GM21447 (cell line): ENCODE measurements around the gene PHF24.
A peak's percentile ranks its signal among the peaks of the same experiment; 100 is the strongest.

Experiments
- ATAC-seq: cut with Tn5 transposase; IDR thresholded peaks from one replicate; pipeline ENCODE4 v1.9.1; 2021; ENCODE audit not compliant: unreplicated experiment

PHF24 gene

DNA sequence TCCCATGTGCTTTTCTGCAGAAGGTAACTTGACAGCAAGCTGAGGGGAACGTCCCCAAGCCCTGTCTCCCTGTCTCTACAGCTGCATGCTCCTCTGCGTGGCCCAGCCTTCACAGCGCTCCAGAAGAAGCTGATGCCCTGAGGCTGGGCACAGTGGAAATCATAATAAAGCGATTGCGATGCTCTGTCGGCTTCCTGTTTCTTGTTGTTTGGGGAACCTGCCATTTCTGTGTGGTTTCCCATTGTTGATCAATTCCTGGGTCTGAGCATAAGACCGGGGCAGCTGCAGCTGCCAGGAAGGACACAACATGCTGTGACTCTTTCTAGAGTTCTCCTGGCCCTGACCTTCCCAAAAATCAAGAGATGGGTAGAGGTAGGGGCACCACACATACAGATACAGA lies 24.3 kb downstream of the PHF24 start:
- no peak for ATAC-seq

DNA sequence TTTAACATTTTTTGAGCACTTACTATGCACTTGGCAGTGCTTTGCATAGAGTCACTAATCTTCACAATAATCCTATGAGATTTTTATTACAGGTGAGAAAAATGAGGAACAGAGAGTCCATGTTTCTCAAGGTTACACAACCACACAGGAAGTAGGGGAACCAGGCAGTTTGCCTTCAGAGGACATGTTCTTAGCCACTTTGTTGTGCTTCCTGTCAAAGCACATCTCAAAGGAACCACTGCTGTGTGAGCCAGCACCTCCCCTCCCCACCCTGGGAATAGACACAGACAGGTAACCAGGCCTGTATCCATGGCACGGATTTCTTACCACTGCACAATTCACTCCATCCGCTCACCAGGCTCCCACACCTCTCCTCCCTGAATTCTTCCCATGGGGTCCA lies 25.1 kb downstream of the PHF24 start:
- ATAC-seq, result peak; percentile 55

DNA sequence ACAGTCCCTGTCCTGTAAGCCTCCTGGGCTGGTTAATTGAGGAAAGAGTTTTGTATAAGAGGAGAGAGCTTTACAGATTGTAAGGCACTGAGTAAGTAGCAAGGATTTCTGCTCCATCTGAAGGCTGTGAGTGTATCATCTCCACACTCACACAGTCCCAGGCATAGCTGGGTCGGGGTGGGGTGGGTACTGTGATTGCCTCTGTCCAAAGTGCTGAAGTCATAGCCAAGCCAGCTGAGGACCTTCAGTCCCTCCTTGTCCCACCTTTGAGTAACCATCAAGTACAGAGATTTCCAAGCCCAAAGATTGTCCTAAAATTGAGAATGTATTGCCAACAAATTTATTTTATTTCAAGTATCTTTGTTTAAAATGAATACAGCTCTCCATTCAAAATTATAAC lies 26.0 kb downstream of the PHF24 start:
- no peak for ATAC-seq

DNA sequence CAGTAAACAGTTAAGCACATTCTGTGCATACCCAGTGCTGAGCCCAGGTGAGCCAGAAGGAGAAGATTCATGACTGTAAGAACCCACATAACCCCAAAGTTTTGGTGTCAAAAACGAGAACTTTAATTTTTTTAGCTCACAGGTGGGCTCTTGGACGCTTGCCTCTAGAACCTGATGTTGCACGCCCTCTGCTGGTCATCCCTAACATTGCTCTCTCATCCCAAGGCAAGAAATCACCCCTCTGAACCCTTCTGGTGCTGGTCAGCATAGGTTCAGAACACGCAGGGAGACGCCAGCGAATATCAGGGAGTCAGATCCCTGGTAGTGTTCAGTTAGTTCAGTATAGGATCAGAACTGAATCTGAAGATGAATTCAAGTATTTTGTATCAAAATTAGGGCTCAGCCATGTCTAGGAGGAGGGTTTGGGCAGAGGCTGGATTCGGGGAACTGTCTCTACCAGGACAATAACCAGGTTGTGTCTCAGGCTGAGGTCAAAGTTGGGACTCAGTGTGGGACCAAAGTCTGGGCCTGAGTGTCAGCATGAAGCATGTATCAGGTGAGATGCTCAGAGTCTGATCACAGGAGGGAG lies 27.3 kb downstream of the PHF24 start:
- no peak for ATAC-seq

DNA sequence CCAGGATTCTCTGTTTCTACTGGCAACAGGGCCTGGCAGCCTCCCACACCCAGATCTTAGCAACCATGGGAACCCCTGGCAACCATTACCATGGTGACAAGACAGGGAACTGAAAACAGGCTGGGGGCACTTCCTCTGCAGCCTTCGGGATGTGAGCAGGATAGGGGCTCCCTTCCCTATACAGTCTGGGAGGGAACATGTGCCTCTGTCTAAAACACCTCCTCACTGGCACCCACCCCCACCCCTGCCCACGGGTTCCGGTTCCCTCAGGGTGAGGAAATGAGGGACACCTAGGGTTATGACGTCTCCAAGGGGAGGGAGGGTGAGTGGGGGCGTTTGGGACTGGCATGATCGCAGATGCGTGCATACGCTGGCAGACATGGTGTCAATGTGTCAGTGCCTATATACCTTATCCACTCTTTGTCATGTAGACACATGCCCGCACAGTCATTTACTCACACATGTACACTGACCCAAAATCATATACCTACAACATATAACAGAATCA lies 28.5 kb downstream of the PHF24 start:
- ATAC-seq, result no peak

DNA sequence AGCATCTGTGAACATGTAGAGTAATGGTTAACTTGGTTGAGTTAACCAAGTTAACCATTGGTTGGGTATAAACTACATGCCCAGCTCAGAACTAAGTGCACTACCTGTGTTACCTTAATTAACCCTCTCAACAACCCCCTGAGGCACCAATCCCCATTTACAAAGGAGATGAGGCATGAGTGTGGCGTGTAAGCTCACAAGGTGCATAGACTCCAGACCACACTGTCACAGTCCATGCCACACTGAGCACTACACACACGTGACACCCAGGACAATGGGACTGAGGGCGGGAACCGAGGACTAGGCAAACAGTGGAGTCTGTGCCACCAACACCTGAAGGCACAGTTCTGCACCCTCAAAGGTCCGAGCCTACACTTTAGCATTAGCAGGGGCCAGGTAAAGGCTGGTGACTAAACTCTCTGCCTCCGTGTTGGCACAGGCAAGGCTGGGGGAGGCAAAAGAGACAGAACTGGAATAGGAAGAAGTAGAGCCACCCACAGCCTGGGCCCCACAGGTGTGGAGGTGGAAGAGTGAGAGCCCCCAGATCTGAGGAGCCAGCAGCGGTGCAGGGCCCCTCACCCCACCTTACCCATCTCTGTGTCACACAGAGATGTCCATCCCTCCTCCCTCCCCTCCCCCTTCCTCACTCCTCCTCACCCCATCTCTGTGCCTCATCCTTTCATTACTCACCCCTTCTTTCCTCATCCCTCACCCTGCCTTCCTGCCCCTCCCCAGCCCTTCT lies 29.2 kb downstream of the PHF24 start:
- no peak for ATAC-seq

DNA sequence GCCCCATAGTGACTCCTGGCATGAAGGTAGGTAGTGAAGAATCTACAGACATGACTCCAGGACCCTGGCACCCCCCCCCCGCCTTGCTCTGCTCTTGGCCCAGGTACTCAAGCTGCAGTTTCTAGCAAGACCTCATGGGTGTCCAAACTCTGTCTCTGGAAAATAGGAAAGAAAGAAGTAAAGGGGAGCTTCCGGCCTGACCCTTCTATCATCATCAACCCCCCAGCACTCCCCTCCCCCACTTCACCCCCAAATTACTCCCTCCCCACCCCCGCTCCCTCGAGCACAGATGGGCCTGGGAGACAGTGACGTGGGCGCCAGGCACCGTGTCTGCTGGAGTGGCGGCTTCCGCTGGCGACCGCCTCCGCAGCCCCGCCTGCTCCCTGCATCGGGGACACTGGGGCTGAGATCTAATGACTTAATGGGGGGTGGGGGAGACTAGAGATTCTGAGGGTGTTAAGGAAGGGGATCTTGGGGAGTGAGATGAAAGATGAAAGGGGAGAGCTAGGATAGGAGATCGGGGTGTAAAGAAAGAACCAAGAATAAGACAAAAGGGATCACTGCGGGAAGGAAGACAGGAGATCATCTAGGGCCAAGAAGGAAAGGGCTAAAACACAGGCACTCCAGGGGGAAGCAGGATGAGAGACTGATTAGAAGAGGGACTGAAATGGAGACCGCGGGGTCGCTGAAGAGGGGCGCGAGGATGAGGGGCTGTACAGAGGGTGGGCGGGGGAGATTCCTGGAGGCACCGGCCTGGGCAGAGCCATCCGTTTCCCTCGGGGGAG lies 30.3 kb downstream of the PHF24 start:
- no peak for ATAC-seq

DNA sequence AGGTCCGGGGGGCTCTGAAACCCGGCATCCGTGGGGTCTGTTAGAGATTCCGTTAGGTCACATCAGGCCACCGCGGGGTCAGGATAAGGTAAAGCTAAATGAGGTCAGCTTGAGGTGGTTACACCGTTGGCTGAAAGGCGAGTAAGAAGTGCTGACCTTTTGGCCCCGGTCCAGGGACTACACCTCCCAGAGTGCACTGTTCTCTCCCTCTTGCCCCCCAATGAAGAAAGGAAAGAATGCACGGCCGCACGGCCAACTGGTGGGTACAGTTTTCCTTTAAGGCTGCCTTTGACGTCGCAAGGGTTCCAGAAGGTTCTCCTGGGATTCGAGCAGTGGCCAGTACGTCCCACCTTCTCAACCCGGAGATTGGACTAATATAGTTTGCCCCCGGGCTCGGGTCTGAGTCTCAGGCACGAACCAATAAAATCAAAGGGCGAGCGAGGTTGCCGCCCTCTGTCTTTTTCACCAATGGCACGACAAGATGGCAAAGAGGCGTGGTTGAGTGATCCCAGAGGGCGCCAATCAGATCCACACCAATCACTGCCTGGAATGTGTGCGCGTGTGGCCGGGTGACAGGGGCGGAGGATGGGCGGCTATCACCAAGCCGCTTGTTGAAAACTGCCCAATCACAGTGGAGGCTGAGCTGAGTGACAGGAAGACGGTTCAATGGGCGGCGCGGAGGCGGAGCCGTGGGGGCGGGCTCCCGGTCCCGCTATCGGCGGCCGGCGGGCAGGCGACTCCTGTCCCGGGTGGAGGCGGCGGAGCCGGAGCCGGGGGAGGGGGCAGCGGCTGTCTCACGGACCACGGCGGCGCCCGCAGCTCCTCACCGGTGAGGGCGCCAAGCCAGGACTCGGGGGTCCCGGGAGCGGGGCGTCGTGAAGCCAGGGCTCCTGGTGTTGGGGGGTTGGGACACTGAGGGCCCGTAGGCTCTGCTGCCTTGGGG lies 31.2 kb downstream of the PHF24 start, which contains the start of gene DNAJB5:
Gene DNAJB5 (plus strand): TSS at position 743 of the 943 bp plus-strand sequence. CDS start 886 bp downstream, outside the sequence.
- peak; percentile 88 for ATAC-seq

DNA sequence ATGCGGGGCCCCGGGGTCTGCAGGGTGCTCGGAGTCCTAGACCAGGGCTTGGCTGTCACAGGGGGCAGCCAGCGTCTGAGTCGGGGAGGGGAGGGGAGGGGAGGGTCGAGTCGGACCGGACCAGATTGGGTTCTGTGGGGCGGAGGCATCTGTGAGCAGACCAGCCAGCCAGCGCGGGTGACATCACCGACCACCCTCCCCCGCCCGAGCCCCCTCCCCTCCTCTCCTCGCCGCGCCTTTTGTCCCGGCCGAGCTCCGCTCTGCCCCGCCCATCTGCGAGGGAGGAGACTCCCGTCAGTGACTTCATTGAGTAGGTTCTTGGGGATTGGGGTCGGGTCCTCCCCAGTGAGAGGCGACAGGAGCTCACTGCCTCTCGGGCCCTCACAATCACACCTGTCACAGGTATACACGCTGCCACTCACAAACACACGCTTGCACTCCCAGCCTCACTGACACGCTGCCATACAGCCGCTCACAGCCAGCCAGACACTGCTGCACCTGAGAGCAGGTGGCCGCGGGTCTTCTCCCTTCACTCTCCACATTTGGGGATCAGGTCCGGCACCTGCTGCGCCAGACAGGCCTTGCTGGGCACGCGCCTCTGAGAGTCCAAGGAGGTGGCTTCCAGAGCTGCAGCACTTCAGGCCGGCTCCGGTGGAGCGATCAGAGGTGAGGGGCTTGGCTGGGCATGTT lies 32.0 kb downstream of the PHF24 start:
- ATAC-seq, result no peak

DNA sequence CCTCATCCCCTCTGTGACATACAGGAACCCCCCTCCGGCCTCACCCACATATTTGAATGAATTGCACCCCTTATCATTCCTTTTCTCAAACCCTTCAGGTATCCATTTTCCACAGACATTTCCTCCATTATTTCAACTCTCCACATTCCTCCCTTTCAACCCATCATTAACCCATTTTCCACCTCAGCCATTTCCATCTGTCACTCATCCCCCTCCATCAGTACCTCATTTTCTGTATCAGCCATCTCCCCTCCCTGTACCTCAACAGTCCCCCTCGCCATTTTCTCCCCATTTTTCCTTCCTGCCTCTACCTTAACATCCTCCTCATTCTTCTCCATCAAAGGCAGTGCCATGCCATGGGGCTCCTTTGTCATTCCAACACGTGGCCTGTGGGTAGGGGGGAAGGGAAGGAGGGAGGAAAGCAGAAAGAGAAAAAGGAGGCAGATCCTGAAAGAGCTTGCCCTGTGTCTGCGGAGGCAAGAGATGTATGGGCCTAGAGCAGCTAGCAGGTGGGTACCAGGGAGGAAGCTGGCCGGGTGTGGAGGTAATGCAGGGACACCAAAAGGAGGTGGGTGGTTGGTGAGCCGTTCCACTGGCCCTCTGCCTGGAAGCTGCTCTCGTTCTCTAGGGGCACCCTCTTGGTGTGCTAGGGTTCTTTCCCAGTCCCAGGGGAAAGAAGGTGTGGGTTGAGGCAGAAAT lies 33.0 kb downstream of the PHF24 start:
- no peak for ATAC-seq

DNA sequence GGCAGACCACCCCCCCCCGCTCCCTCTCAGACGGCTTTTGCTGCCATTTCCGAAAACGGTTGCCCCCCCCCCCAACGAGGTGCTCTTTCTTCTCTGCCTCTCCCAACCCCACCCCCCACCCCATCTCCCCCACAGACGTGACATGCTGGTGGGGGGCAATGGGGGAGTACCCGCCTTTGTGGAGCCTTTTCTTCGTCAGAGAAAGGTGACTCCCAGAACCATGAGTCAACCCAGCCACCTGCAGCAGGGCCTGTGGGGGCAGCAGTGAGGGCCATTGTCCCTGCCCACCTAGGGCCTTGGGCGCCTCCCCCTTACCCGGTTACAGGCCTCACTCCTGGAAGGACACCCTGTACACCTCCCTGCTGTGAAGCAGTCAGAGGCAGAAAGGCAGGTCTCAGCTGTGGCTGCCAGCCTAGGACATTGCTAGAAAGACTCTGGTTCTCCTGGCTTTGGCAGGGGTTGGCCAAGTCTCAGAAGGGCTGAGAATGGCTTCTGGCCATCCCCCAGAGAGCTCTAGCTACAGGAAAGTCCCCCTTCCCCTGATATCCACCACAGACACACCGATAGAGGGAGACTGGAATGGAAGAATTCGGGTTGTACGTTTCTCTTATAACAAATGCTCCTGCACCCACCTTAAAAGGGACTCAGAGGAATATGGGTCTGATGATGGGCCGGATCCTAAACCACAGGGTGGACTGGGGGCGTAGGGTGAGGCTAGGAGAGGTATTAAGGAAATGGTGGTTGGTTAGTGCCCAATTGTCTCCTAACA lies 33.7 kb downstream of the PHF24 start:
- no peak for ATAC-seq

DNA sequence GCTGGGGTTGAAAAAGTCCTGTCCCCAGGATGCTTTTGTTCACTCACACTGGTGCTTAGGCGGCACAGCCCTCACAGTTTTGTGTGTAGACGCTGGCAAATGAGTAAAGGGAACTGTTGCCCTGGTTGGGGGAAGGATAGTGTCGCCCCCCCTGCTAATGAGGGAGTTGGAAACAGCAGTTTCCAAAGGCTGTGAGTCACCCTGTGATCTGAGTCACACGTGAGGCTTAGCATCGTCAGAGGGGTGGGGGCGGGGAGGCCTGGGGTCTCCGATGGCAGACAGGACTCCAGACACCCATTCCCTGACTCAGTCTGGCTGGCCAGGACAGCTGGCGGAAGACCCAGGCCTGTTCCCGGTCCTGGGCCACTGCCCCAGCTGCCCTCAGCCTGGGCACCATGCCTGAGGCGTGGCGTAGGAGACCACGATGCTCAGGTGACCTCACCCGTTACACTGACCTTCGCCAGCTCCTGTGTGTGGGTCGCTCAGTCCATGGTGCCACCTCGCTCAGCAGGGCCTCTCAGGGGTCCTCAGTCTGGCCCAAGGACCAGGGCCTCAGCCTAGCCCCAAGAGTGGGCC lies 34.4 kb downstream of the PHF24 start:
- ATAC-seq, result no peak

DNA sequence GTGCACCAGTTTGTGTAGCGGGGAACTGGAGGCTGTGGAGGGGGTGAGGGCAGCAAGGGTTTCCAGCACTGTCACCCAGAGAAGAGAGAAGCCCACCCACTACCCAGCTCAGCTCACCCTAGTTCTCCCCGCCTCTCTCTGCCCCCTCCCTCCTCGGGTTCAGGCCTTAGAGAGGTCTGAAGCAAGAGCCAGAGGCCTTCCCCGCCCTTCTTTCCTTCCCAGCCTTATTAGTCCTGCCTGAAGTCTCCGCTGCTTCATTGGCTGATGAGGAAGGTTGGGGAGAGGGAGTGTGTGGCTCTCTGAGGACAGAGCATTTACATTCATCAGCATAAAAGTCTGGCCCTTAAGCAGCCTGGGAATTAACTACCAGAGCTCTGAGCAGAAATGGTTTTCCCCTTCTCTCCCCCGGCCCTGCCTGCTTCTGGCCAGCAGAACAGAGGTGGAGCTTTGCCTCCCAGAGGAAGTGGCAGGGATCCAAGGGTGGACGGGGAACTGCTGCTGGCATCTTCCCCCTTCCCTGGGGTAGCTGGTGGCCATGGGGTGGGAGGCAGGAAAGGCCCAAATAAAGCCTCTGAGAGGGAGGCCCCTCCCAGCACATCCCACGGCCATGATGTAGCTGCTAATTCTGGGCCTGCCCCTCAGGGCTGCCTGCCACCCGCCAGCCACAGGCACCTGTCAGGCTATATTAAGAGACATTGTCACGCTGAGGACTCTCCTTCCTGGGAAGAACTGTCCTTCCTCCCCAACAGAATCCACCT lies 35.6 kb downstream of the PHF24 start:
- ATAC-seq, result no peak

DNA sequence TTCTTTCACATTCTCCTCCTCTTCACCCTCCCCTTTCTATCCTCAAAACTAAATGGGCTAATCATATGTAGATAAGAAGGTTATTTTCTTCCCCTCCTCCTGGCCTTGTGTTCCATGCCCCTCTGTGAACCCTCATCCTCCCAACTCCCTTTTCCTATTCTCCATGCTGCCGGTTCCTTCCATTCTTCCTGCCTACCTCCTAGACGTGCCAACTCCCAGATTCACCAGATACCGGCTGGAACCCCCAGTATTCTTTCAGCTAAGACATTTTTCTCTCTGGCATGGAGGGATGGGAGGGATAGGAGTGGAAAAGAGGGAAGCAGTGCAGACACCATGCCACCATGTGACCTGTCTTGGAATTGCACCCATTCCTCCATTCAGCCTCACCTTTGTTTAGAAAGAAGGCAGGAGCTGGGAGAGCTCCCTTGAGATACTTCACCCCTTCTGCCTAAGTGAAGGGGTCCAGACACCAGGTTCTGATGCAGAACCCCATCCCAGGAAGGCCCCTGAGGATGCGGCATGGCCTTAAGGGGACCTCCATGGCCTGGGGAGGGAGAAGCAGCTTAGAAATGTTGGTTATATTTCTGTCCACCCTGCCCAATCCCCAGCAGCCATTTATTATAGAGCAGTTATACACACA lies 36.3 kb downstream of the PHF24 start:
- ATAC-seq, result no peak

DNA sequence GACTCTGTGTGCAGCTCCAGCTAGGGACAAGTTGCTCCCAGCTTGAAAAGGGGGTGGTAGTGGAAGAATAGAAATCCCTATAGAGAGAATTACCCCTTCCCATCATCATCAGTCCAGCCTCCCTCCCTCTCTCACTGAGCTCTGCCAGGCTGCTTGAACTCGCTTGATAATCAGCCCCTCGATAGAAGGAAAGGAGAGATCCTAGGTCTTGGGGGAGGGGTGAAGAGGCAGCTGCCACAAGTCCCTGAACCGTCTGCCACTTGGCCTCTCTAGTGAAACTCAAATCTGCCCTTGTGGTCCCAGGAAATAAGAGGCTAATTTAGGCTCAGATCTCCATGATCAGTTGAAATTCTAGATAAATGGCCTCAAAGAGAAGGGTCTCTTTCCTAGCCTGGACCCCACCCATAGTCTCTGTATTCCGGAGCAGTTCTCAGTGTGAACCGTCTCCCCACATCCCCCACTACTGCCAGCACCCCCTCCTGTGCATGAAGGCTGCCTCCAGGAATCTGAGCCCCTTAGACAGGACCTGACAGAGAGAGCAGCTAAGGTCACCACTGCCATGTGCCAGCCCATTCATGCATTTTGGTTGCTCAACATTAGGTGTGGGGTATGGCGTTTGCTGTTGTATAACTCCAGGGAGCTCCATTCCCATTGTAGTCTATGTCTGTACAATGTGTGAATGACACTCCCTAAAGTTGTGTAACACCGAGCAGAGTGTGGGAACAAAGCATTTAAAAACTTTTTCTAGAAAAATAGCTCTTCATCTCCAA lies 37.0 kb downstream of the PHF24 start:
- ATAC-seq, result no peak

DNA sequence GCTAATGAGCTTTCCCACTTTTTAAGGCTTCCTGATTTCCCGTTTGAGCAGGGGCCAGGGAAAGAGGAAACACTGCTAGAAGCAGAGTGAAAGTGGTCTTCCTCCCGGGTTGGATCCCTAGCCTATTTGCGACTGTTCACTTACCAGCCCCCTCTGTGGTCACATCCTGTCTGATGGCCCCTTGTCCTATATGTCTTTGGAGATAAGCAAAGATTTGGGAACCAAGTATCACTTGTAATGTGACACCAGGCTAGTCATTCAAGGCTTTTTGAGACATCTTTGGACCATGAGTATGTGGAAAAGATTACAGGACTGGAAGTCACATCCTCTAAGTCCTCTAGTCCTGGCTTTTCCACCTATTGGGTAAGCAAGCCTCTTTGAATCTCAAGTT lies 37.6 kb downstream of the PHF24 start:
- no peak for ATAC-seq
